HT1080 (cell line): ENCODE results near the gene CFAP299. TPM values are rescaled to one million over a fixed set of nuclear protein-coding genes. Genes with fewer than 3 reads are reported as not detected.

Source experiments
- total RNA-seq: library from RNA; depleted of rRNA; stranded (reverse); fragments of >200 nt; shearing (Covaris generic); gene quantifications from 2 replicates; pipeline ENCODE4 v1.2.3, GENCODE V29; 2014; rRNA removed

Gene CFAP299
- total RNA-seq, 1 experiment from 2014 or later: 0.68 TPM

Other genes starting within 250 kb of the CFAP299 start
- gene PRDM8, start 138.2 kb upstream of the CFAP299 start, total RNA-seq: 15.0 and 18.6 TPM in 2 replicates
- gene FGF5, start 69.1 kb upstream of the CFAP299 start, total RNA-seq: 2.5 and 2.7 TPM in 2 replicates